ENCODE measurements around the gene RBMS3. TPM values are rescaled to one million over a fixed set of nuclear protein-coding genes. Genes with fewer than 3 reads are reported as not detected.

The RBMS3 gene
- total and polyA plus RNA-seq, 2 of the 13 experiments (the other 11 are each of a cell fraction or from before 2014, with no cell fraction given), result not detected

- TF ChIP-seq PATZ1 (CRISPR knock-in tag; IDR thresholded peaks at IDR 0.05), result no peak
- TF ChIP-seq ZNF280D (CRISPR knock-in tag; IDR thresholded peaks at IDR 0.05), result no peak
- TF ChIP-seq ZNF275 (CRISPR knock-in tag; IDR thresholded peaks at IDR 0.05; ENCODE audit: borderline replicate concordance), result no peak
- no peak for TF ChIP-seq MIXL1 (CRISPR knock-in tag; IDR thresholded peaks at IDR 0.05)
- TF ChIP-seq NKX3-1 (CRISPR knock-in tag; IDR thresholded peaks at IDR 0.05), result no peak
- no peak for TF ChIP-seq ZNF318 (CRISPR knock-in tag; IDR thresholded peaks at IDR 0.05)
Observed at GRCh38 chr3:29618395-29619282, 337.8 kb downstream of the RBMS3 start (continued).
